GM21528 (cell line): Measurements from ENCODE around the gene LGSN.
"Not testable (repeated sequence)": the region's sequence is repeated elsewhere in the genome, so short reads cannot be mapped to it uniquely, and the experiment has no call there.

ENCODE experiments used
- ATAC-seq: cut with Tn5 transposase; IDR thresholded peaks from one replicate; pipeline ENCODE4 v1.9.1; 2021; ENCODE audit warnings: mild to moderate bottlenecking, moderate library complexity; ENCODE audit not compliant: unreplicated experiment, low FRiP score

Gene LGSN

GRCh38 chr6:63319939-63320338, at the start of gene LGSN:
LGSN (minus strand) TSS chr6:63319983; CDS start chr6:63319943, 40 bp downstream.
- no peak for ATAC-seq

DNA sequence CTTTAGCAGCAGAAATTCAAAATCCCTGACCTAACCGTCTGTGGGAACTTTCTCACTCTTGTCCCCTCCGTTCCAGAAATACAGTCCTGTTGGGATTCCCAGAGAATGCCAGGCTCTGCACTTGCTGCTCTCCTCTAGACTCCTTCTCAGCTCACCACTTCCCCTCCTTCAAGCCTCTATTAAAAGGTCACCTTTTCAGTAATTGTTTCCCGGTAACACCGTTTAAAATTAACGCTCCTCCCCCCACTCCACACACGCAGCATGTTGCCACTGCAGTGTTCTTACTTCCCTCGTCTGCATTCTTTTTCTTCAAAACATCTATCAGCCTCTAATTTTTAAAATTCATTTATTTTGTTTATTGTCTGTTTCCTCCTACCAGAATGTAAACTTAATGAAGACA, 48.6 kb upstream of the LGSN start:
- ATAC-seq = no peak

- not testable (repeated sequence) for ATAC-seq
Measured at GRCh38 chr6:63362500-63363120, 42.8 kb upstream of the LGSN start.

DNA sequence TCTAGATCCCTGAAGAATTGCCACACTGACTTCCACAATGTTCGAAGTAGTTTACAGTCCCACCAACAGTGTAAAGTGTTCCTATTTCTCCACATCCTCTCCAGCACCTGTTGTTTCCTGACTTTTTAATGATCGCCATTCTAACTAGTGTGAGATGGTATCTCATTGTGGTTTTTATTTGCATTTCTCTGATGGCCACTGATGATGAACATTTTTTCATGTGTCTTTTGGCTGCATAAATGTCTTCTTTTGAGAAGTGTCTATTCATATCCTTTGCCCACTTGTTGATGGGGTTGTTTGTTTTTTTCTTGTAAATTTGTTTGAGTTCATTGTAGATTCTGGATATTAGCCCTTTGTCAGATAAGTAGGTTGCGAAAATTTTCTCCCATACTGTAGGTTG, 37.6 kb upstream of the LGSN start:
- ATAC-seq = not testable (repeated sequence)

DNA sequence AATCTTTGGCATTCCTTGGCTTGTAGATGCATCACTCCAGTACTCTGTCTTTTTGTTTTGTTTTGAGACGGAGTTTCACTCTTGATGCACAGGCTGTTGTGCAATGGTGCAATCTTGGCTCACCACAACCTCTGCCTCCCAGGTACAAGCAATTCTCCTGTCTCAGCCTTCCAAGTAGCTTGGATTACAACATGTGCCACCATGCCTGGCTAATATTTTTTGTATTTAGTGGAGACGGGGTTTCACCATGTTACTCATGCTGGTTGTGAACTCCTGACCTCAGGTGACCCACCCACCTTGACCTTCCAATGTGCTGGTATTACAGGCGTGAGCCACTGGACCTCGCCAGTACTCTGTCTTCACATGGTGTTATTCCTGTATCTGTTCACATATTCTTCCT, 35.8 kb upstream of the LGSN start:
- ATAC-seq = no peak

DNA sequence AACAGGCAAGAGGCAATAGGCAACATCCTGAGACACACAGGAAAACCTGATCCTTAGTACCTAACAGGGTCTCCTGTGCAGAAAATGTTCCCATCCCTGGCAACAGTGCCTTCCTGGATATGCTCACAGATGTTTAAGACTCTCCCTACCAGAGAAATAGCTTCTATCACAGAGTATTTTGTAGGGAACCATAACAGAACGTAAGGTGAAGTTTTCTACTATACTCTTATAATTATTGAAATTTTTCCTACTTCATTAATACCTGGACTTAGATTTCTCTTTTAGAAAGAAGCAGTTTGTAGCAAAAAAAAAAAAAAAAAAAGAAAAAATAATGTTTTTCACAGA, 33.5 kb upstream of the LGSN start:
- no peak for ATAC-seq

DNA sequence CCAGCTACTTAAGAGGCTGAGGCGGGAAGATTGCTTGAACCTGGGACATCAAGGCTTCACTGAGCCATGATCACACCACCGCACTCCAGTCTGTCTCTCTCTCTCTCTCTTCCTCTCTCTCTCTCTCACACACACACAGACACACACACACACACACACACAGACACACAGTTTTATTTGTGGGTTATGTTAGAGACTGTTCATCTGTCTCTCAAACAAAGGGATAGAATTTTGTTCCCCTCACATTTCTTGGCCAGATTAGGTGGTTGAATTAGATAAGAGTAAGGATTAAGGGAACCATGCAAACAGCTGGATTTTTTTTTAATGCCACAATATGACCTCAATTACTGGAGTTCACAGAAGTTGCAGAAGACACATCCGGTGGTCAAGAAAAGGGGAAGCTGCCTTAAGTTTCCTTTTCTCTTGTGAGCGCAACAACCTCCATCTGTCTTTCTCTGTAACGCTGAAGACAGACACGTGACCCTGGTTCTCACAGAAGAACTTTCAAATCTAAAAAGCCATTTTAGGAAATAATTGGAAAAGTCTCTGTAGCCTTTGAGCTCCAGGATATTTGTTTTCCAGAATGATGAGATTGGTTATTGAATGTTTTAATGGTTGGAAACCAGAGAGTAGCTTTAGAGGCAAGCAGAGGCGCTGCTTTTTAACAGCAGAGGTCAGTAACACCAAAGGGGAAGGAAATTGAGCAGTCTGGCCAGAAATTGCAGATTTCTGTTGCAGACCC, 32.9 kb upstream of the LGSN start:
- ATAC-seq = peak; percentile 92

GRCh38 chr6:63352069-63352543, 32.3 kb upstream of the LGSN start:
- ATAC-seq = peak; percentile 48

DNA sequence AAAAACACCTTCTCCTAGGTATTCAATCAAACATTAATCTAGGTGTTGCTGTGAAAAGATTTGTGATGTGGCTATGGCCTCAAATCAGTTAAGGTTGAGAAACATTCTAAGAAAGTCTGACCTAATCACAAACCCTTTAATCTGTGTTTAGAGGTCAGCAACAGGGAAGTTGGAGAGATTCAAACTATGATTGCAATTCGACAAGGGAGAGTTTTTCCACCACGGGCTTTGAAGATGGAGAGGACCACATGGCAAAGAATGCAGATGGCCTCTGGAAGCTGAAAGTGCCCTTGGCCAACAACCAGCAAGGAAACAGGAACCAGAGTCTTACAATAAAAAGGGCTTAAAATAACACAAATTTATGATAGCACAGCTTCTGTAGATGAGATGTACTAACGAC, 29.6 kb upstream of the LGSN start:
- ATAC-seq = no peak

GRCh38 chr6:63348836-63349235, 29.1 kb upstream of the LGSN start:
- ATAC-seq = no peak

DNA sequence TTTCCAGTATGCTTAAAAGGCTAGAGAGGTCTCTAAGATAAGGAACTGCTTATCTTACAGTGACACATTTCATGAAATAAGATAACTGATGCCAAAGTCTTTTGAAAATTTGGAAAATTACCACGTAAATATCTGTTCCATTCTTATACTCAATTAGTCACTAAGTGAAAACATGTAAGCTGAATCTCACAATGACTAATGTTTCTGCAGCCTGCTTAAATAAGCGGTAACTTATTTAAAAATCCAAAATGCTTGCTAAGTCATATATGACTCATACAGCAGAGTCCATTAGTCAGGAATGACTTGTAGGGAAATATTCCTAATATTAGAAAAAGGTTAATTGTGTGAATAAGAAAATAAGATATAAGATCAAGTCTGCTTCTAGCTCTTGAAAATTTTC, 27.8 kb upstream of the LGSN start:
- no peak for ATAC-seq

- no peak for ATAC-seq
Measured at GRCh38 chr6:63346217-63346835, 26.5 kb upstream of the LGSN start.

DNA sequence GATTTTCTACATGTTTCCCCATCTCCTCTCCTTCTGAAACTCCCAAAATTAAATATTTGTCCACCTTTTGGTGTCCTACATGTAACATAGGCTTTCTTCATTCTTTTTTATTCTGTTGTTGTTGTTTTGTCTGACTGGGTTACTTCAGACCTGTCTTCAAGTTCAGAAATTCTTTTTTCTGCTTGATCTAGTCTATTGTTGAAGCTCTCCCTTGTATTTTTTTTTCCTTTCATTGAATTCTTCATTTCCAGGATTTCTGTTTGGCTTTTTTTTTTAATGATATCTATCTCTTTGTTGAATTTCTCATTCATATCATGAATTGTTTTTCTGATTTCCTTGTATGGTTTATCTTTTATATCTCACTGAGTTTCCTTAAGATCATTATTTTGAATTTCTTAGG, 20.6 kb upstream of the LGSN start:
- ATAC-seq = no peak

GRCh38 chr6:63334652-63335051, 14.9 kb upstream of the LGSN start:
- not testable (repeated sequence) for ATAC-seq

GRCh38 chr6:63333440-63333839, 13.7 kb upstream of the LGSN start:
- ATAC-seq = no peak

- not testable (repeated sequence) for ATAC-seq
Measured at GRCh38 chr6:63326630-63327029, 6.8 kb upstream of the LGSN start.

DNA sequence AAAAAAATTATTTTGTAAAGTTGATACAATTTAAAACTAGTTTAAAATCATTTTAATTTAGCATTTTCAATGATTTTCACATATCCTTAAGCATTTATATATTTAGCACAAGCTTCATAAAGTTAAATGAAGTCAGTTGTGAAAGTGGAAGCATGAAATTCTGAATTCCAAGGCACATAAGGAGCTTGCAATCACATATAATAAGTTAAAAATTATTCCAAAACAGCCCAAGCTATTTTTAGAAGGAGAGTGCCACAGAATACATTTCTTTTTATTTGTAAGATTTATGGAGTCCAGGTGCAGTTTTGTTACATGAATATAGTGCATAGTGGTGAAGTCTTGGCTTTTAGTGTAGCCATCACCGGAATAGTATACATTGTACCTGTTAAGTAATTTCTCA, 3.2 kb upstream of the LGSN start:
- ATAC-seq = no peak

- ATAC-seq = no peak
Measured at GRCh38 chr6:63321821-63322220, 2.0 kb upstream of the LGSN start.

GRCh38 chr6:63317641-63318040, 2.1 kb downstream of the LGSN start:
- no peak for ATAC-seq

DNA sequence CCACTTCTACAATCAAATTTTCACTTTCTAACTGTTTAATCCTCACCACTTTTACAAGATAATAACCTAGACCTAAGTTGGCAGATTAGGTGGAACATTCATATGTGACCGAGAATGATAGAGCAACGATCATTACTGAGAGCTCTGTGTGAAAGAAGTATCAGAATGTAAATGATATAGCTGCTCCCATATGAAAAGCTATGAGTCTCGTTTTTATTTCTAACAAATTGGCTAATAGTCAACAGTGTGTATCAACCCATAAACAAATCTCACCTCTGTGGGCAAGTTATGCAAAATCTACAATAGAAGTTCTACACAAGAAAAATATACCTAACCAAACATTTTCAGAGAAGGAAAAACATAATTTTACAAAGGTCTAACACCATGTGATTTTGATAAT, 3.7 kb downstream of the LGSN start:
- no peak for ATAC-seq

DNA sequence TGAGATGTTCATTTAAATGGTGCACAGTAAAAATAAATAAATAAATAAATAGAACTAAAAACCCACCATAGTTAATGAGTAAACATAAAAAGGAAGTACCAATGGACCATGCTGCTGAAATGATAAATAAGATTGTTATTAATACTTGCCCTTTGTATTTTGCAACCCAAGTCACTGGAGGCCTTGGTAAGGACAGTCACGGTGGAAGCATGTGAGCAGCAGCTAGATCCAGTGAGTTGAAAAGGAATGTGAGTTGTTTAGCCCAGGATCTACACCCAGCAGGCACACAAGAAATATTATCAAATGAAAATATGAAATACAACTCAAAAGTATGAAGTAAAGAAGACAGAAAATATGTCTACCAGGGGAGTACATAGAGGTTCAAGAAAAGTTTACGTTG, 6.7 kb downstream of the LGSN start:
- no peak for ATAC-seq
